T-helper 1 cell treated with Interleukin-12 subunit alpha and Interleukin-12 subunit beta and Interleukin-4 antibody, amounts not matched to agents 30 ng/mL and 1 ng/mL, for 36 hours (primary cell): Measurements from ENCODE around the gene MYORG. TPM values are rescaled to one million over a fixed set of nuclear protein-coding genes. Genes with fewer than 3 reads are reported as not detected.

Experiments
- intact Hi-C: fragments of 100-400 bp; cut with micrococcal nuclease; formaldehyde crosslinking; loops from one replicate; pipeline ENCODE4 v1.15.1; 2024
- total RNA-seq: library from RNA; stranded (reverse); gene quantifications from 2 replicates; pipeline ENCODE4 v1.2.3, GENCODE V29; 2022

MYORG gene
- total RNA-seq = 1.2 and 1.7 TPM in 2 replicates

DNA sequence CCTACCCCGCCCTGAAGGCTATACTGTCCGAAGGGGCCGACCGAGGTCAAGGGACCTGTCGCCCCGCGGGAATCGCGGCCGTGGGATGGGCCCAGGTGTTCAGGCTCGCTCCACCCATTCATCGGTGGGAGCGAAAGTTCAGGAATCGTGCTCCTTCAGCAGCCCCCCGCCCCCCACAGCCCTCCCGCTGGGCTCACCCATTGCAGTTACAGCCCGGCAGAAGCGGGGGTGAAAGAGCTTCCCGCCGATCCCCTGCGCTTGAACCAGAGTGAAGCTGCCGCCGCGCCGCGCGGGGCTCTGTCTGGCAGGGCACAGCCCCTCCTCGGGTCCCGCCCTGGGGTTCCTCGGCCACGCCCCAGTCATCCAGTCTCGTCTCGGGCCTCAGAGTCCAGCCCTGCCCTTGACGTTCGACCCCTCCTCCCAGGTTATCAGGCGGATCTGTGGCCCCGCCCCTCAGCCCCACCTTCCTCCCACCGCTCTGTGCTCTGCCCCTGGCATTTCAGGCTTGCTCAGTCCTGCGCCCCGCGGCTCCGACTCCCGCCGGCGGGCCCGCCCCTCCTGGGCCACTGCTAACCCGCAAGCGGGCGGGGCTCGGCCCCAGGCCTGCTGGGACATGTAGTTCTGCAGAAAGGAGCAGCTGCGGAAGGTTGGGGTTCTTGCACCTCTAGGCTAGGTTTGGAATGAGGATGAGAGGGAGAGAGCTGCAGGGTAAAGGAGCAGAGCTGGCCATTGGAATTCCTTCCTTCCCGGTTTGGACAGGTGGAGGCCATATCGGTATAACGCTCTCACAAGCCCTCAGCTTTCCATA is at the start of gene MYORG:
MYORG (minus strand) TSS at position 303 of the 808 bp plus-strand sequence. CDS start 3,955 bp downstream, outside the sequence.
- intact Hi-C loops = loop anchor here (1.0 to 10.0 kb wide), 13 partner anchors 82 to 1438 kb away; partner anchors contain the start of genes BAG1, CHMP5, CREB3 and DCAF12

DNA sequence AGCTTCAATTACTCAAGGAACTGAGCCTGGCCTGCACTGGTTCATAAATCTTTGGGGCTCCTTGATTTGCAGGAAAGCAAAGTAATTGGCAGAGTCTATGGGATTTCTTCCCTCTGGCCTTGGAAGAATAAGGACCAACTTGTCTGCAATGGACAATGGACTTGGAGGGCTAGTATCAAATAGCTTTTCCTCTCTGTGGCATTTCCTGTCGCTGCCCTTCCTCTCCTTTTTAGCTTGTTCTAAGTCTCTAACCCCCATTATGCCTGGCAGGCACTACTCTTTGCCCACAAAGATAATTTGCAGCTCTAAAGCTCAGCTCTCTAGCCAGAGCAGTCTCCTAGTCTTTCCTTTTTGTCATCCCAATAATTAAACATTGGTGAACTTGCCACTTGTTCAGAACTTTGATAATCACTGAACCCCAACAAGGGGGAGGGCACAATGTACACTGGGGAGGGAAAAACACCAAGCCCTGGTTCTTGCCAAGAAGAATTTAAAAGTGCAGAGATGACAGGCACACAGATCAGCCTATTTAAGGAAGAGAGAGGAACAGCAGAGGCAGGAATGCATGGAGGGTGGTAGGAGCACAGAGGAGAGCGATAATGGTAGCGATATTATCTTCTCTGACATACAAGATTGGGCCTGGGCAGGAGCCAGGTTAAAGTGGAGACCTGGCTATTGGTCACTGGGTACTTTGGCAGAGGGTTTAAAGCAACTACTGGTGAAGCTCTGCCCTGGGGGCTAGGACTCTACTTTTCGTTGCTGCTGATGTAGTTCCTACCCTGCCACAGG is 43.2 kb upstream of the MYORG start:
- intact Hi-C loops = no loop called here

GRCh38 chr9:34417734-34418133 is 41.0 kb upstream of the MYORG start:
- intact Hi-C loops = no loop called here

DNA sequence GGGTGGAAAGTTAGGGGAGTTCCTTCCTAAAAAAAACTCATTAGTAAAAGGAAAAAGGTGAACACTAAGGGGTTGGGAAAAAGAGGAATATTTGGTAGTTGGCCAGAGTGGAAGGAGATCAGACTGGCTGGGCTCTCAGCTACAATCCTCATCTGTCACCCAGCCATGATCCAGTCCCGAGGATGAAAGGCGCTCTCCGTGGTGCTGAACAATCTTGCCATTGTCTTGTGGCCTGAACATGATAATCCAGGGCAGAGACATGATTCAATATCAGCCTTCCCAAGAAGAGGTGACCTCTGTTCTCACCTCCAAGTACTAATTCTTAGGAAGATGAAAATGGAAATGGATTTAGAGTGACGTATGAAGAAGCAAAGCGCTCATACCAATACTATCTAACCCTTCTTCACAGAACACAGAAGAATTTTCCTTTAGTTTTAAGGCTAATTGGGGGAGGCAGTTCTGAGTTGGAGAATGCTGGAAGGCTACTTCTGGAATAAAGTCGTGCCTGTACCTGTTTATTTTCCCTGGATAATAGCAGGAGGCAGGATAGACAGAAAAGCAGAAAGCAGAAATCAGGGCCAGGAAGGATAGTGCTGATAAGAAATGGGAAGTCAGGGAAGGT is 36.6 kb upstream of the MYORG start:
- intact Hi-C loops = loop anchor here (1.0 kb wide), 1 partner anchor 17 kb away; no protein-coding TSS in a partner anchor

DNA sequence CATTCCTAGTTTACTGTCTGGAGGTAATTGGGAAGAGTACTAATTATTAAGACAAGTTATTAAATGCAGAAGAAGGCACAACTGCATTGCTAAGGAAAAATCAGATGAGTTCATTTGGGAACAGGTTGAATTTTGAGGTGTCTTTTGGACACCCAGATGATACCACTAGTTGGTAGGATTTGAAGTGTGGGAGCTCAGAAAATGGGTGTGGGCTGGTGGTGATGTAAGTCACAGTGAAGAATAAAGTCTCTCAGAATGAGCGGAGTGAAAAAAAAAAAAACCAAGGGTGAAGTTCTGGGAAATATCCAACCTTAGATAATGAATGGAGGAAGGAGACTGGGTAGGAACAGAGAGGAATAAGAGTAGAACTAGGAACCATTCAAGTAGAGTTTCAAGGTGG is 35.6 kb upstream of the MYORG start:
- intact Hi-C loops = no loop called here

GRCh38 chr9:34409154-34409553 is 32.5 kb upstream of the MYORG start:
- intact Hi-C loops = no loop called here

GRCh38 chr9:34408173-34408572 is 31.5 kb upstream of the MYORG start:
- intact Hi-C loops = no loop called here

GRCh38 chr9:34406219-34406618 is 29.5 kb upstream of the MYORG start:
- intact Hi-C loops = no loop called here

GRCh38 chr9:34405719-34406118 is 29.0 kb upstream of the MYORG start:
- intact Hi-C loops = no loop called here

DNA sequence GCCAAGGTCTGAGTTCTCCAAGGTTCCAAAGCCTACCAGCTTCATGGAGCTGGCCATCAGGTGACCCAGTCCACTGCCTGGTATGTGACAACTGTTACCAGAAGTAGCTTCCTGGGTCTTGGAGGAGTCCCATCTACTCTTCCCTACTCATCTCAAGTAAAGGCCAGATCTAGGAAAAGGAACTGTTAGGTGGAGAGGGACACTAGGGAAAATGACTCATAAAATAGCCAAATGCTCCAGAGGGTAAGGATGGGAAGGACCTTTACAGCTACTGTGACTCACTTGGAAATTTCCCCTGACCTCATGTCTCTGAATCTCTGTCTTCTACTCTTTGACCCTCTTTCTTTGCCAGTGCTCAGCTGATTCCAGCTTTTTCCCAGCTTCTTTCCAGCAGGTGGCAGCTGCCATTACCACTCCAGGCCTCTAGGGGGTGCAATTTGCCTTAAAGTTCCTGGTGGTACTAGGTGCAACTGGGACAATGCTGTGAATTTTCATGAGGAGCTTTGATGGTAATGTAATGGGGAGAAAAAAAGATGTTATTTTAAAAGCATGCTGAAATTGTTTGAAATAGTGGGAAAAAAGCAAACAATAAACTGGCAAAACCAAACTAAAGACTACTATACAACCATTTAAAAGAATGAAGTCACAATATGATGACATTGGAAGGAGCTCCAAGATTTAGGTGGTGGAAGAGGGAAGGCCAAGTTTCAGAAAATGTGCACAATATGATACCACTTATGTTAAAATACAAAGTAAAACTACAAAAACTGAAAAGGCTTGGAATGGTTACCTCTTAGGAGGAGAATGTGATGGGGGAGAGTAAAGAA is 27.1 kb upstream of the MYORG start:
- intact Hi-C loops = loop anchor here (1.0 kb wide), 3 partner anchors 97 to 188 kb away; no protein-coding TSS in a partner anchor

- intact Hi-C loops = no loop called here
Observed at GRCh38 chr9:34400686-34401602, 24.2 kb upstream of the MYORG start.

DNA sequence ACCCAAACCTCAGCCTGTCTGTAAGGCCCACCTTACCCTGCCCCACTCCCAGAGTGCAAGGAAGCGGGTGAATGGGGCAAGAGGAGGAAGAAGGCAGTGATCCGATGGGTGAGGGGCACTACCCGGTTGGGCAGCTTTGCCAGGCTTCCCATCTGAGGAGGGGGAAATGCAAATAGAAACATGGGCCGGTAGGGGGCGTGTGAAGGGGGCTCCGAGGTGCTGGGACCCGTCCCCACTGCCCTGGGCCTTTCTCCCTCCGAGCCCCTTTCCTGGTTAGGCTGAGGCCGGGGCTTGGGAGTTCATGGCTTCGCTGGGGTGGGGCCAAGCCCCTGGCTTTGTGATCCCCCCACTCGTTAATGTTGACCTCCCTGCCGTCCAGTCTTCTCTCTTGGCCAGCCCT is 23.6 kb upstream of the MYORG start:
- intact Hi-C loops = no loop called here

DNA sequence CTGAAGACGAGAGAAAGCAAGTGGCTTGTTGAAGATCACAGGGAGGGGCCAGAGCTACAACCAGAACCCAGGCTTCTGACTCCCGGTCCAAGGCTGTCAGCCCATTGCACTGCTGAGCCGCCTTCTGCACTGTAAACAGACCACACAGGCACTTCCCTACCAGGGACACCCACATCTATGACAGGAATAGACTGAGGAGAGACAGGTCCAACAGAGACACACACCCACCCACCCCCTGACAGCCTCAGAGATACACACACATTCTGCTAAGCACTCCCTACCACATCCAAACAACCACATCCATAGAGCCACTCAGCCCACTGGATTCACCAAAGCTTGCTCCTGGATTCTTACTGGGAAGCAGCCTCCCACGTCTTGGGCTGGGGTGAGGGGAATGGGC is 23.0 kb upstream of the MYORG start:
- intact Hi-C loops = no loop called here

DNA sequence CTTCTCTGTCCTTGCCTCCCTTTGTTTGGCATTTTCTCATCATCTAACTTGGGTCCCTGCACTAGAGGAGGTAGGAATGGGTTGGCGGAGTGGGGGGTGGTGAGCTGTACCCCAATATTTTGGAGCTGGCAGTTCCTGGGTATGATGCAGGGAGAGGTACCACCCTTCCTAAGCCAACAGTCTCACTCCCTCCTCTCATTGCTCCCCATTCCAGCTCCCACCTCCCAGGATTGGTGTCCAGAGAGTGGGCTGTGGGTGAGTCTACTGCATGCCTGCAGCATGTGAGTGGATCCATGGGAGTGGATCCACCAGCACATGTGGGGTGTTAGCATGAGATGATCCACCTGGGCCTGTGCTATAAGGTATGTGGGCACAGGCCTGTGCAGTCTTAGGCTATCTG is 22.2 kb upstream of the MYORG start:
- intact Hi-C loops = no loop called here

DNA sequence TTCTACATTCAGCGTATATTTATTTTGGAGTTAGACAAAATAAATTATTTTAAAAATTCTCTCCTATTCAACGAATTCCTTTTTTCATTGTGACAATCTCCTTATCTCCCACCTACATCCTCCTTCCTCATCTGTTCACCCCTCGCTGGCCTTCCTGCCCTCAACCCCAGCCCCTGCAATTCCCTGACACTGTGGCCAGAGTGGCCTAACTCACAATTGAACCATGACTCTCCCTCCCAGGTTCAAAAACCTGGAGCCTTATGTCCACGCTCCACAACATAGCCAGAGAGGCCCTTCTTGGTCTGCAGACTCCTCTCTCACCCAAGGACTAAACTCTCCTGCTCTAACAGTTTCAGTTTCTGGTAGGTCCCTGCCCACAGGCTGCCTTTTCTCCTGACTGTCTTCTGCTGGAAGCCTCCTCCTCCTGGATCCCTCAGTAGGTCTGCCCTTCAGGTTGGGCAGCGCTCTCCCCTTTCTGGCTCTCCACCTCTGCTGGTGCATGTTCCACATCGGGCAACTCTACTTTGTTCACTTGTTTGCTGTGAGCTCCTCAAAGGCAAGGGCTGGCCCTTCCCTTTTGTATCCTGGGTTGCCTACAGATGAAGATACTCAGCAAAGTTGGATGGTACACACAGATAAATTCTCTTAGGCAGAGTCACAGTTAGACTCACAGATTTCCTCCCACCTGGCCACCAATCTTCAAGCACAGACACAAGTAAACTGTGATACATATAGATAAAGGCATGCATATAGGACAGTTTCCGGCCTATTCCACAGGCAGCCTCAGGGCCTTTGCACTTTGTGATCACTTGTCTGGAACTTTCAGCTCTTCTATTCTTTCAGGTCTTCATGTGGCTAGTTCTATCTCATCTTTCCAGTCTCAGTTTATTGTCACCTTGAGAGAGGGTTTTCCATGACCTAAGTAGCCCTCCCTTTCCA is 19.8 kb upstream of the MYORG start:
- intact Hi-C loops = no loop called here

GRCh38 chr9:34392511-34392910 is 15.8 kb upstream of the MYORG start:
- intact Hi-C loops = no loop called here

- intact Hi-C loops = no loop called here
Observed at GRCh38 chr9:34387239-34387638, 10.5 kb upstream of the MYORG start.

- intact Hi-C loops = no loop called here
Observed at GRCh38 chr9:34386656-34387055, 10.0 kb upstream of the MYORG start.
